Coronary artery (tissue), 2 donors: ENCODE measurements around the gene SNRPE.

ENCODE experiments used
- DNase-seq: peaks from one replicate; pipeline ENCODE4 v3.0.0-alpha.2; 2017; ENCODE audit warnings: low spot score
- H3K27ac ChIP-seq, 2 donors: fragments of 200-600 bp; sonication (generic); one replicate each; pipeline ENCODE4 v1.5.1; 2016 to 2019
- H3K4me3 ChIP-seq: fragments of 200-600 bp; sonication (generic); 2 replicates; pipeline ENCODE4 v1.5.1; 2016; ENCODE audit warnings: mild to moderate bottlenecking, moderate library complexity
- TF ChIP-seq, protein P1 (sequence below): fragments of 200-600 bp; sonication (generic); IDR thresholded peaks from one replicate; pipeline ENCODE4 v1.5.1; 2019; ENCODE audit warnings: antibody characterized with exemption

SNRPE gene

DNA sequence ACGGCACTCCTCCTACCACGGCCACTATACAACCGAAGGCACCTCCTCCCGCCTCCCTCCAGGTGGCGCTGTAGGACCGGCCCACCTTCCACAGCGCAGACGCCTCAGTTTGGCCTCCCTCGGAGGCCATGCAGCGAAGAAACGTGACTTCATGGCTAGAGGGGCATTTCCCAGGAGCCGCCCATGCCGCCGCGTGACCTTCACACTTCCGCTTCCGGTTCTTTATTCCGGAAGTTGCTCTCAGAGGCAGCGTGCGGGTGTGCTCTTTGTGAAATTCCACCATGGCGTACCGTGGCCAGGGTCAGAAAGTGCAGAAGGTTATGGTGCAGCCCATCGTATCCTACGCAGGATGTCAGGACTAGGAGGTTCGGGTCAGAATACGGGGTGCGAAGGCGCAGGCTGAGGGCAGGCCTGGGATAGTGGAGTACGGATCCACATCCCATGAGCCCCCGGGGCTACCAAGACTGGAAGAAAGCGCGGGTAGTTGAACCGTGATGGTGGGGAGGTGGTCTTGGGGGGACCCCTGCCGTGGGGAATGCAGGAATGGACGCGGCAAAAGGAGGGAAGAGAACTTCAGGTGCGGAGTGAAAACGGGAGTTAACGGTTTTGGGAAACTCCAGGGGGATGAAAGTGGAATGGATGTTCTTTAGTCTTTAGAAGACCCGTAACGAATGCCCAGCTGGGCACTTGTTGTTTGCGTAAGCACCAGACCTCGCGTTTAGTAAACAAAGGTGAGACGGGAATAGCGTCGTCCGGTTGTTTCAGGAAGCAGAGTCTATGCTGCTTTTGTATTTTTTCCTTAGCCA is at the start of gene SNRPE:
SNRPE (plus strand) TSS at position 221 of the 806 bp plus-strand sequence; CDS start at position 282, 61 bp downstream.
- TF ChIP-seq, protein P1, sequence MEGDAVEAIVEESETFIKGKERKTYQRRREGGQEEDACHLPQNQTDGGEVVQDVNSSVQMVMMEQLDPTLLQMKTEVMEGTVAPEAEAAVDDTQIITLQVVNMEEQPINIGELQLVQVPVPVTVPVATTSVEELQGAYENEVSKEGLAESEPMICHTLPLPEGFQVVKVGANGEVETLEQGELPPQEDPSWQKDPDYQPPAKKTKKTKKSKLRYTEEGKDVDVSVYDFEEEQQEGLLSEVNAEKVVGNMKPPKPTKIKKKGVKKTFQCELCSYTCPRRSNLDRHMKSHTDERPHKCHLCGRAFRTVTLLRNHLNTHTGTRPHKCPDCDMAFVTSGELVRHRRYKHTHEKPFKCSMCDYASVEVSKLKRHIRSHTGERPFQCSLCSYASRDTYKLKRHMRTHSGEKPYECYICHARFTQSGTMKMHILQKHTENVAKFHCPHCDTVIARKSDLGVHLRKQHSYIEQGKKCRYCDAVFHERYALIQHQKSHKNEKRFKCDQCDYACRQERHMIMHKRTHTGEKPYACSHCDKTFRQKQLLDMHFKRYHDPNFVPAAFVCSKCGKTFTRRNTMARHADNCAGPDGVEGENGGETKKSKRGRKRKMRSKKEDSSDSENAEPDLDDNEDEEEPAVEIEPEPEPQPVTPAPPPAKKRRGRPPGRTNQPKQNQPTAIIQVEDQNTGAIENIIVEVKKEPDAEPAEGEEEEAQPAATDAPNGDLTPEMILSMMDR, result peak; percentile 91

DNA sequence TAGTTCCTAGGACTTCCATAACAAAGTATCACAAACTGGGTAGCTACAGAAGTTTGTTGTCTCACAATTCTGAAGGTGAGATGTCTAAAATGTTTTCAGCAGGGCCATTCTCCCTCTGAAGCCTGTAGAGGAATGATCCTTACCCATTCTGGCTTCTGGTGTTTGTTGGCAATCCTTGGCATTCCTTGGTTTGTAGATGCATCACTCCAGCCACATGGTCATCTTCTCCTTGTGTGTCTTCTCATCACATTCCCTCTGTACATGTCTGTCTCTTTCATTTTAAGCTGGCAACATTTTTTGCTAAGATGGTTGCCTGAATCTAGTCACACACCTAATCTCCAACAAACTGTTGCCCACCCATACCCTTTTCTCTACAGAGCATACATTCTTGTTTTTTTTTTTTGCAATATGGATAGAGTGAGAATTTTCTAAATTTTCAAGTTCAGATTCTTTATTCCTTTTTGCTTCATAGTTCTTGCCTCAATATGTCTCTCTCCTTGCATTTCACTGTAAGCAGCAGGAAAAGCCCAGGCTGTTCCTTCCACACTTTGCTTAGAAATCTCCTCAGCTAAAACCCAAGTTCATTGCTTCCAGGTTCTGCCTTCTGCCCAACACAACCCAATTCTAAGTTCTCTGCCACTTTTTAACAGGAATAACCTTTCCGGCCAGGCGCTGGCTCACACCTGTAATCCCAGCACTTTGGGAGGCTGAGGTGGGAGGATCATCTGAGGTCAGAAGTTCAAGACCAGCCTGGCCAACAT is 47.6 kb upstream of the SNRPE start:
- DNase-seq, result no peak
- H3K4me3 ChIP-seq, result no peak overlapping the region
- H3K27ac ChIP-seq, result no peak overlapping the region
- TF ChIP-seq, protein P1, result no peak

More for the DNA sequence above, at the start of gene SNRPE:
- Histone ChIP-seq H3K4me3 (peak within 1 kb of the TSS; percentile 99), H3K27ac (peak within 1 kb of the TSS; percentile 37 to 79)
- peak; percentile 97 for DNase-seq

DNA sequence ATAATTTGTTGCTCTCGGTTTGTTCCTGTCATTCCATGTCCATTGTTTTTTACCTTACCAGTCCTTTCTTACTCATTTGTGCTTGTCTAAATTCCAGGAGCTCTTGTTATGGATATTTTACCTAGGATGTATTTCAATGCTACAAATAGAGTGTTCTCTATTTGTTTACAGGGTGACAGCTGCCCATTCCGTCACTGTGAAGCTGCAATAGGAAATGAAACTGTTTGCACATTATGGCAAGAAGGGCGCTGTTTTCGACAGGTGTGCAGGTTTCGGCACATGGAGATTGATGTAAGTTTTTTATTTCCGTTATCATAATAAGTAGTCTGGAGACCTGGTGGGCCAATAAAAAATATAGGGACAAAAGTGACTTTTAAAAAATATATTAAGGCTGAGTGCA is 43.0 kb upstream of the SNRPE start:
- DNase-seq, result no peak
- TF ChIP-seq, protein P1, result no peak
- no peak overlapping the region for H3K4me3 ChIP-seq
- no peak overlapping the region for H3K27ac ChIP-seq

DNA sequence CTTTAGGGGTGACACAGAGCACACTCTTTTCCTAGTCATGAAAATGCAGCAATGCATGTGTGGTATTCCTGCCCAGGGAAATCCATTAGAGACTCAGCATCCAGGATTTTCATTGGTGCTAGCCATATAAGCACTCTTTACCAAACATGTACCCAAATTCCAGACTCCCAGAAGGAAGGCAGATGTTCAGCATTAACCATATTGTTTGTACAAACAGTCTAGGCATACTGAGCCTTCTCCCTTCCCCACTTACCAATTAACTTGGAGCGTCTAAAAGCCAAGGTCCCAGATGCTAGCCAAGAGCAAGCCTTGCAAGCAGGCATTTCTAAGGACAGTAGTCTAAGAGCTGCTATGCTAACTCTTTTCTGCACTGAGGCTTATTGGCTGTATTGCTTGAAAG is 38.1 kb upstream of the SNRPE start:
- Histone ChIP-seq H3K4me3 (no peak overlapping the region), H3K27ac (no peak overlapping the region)
- no peak for DNase-seq
- TF ChIP-seq, protein P1, result no peak

DNA sequence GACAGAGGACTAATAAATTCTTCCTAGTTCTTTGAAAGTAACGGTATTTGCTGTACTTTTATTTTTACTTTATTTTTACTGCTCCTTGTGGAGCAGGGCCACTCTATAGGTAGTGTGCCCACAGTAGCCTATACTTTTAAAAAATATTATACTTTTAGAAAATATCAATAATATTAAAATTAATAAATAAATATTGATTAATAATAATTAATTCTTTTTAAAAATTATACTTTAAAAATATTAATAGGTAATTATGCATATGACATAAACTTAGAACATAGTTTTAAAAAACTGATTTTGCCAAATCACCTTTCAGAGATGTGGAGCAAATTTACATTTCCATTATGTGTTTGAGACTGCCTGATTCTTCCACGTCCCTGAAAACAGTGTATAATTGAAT is 35.2 kb upstream of the SNRPE start:
- H3K4me3 ChIP-seq, result no peak overlapping the region
- TF ChIP-seq, protein P1, result no peak
- no peak for DNase-seq
- H3K27ac ChIP-seq, result no peak overlapping the region

DNA sequence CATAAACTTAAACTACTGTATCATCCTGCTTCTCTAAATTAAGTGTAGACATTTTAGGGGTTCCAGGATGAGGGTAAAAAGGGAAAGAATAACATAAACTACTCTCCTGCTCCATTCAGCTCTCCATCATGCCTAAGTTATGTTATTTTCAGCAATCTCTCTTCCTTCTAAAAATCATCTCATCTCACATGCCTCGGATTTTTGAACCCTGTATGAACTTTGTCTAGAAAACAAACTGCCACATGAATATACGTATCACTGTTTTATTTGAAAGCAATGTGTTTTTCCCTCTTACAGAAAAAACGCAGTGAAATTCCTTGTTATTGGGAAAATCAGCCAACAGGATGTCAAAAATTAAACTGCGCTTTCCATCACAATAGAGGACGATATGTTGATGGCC is 33.4 kb upstream of the SNRPE start:
- TF ChIP-seq, protein P1, result no peak
- no peak for DNase-seq
- H3K27ac ChIP-seq, result peak overlapping the region in 1 of 2 donors; percentile 53
- no peak overlapping the region for H3K4me3 ChIP-seq
